Neural cell (in vitro differentiated cells): Measurements from ENCODE around the gene BMI1. TPM values are rescaled to one million over a fixed set of nuclear protein-coding genes. Genes with fewer than 3 reads are reported as not detected.
A peak's percentile ranks its signal among the peaks of the same experiment; 100 is the strongest.

Experiments
- H2AFZ ChIP-seq: fragments of 200-600, 300-800 bp; sonication (generic), shearing (Covaris generic); 2 replicates; pipeline ENCODE4 v1.6.0; 2014; ENCODE audit warnings: low read depth, mild to moderate bottlenecking, antibody characterized with exemption, low read length, moderate library complexity
- H3F3A ChIP-seq: fragments of 200-600 bp; shearing (Covaris generic); 2 replicates; pipeline ENCODE4 v1.6.1; 2016; ENCODE audit warnings: mild to moderate bottlenecking, moderate library complexity, mixed read lengths, antibody characterized with exemption, low read length; ENCODE audit not compliant: insufficient read depth, poor library complexity, severe bottlenecking
- H3K27ac ChIP-seq: fragments of 200-600, 300-800 bp; sonication (generic), shearing (Covaris generic); 2 replicates; pipeline ENCODE4 v1.5.1; 2014; ENCODE audit warnings: mild to moderate bottlenecking, low read length, moderate library complexity
- H3K27me3 ChIP-seq: fragments of 300-800, 200-600 bp; sonication (generic), shearing (Covaris generic); 2 replicates; pipeline ENCODE4 v1.6.0; 2014; ENCODE audit warnings: mild to moderate bottlenecking, low read depth, low read length, moderate library complexity; ENCODE audit not compliant: insufficient read depth
- H3K36me3 ChIP-seq: fragments of 300-800, 200-600 bp; sonication (generic), shearing (Covaris generic); 2 replicates; pipeline ENCODE4 v1.5.1; 2014; ENCODE audit warnings: mild to moderate bottlenecking, antibody characterized with exemption, low read length, moderate library complexity; ENCODE audit not compliant: insufficient read depth
- H3K4me2 ChIP-seq: fragments of 300-800, 200-600 bp; sonication (generic), shearing (Covaris generic); 2 replicates; pipeline ENCODE4 v1.6.0; 2014; ENCODE audit warnings: mild to moderate bottlenecking, low read length
- H3K4me3 ChIP-seq: fragments of 300-800, 200-600 bp; sonication (generic), shearing (Covaris generic); 2 replicates; pipeline ENCODE4 v1.5.1; 2014; ENCODE audit warnings: mild to moderate bottlenecking, low read length, moderate library complexity
- H3K79me2 ChIP-seq: fragments of 200-600 bp; shearing (Covaris generic); replicated peaks from 2 replicates; pipeline ENCODE4 v1.6.0; 2014; ENCODE audit warnings: mild to moderate bottlenecking, low read length, moderate library complexity; ENCODE audit not compliant: insufficient read depth
- H3K9ac ChIP-seq: fragments of 300-800, 200-600 bp; sonication (generic), shearing (Covaris generic); 2 replicates; pipeline ENCODE4 v1.6.1; 2016; ENCODE audit warnings: mild to moderate bottlenecking, low read length, mixed read lengths
- H3K9me2 ChIP-seq: fragments of 200-600 bp; shearing (Covaris generic); 2 replicates; pipeline ENCODE4 v1.6.1; 2016; ENCODE audit warnings: mild to moderate bottlenecking, low read length, mixed read lengths; ENCODE audit not compliant: insufficient read depth
- H3K9me3 ChIP-seq: fragments of 200-600, 300-800 bp; sonication (generic), shearing (Covaris generic); 2 replicates; pipeline ENCODE4 v1.6.1; 2016; ENCODE audit warnings: mild to moderate bottlenecking, mixed run types, low read length, moderate library complexity, mixed read lengths
- H4K20me1 ChIP-seq: fragments of 200-600 bp; shearing (Covaris generic); 2 replicates; pipeline ENCODE4 v1.6.1; 2016; ENCODE audit warnings: mild to moderate bottlenecking, mixed run types; ENCODE audit not compliant: insufficient read depth
- EP300 ChIP-seq: fragments of 450-650 bp; conservative IDR thresholded peaks from 2 replicates; pipeline ENCODE4 v1.6.1; 2014; ENCODE audit warnings: antibody characterized with exemption, mild to moderate bottlenecking, moderate library complexity; ENCODE audit not compliant: poor library complexity, severe bottlenecking
- EZH2 ChIP-seq: fragments of 200-600, 300-800 bp; shearing (Covaris generic), sonication (generic); IDR thresholded peaks from 2 replicates; pipeline ENCODE4 v1.6.1; 2014; ENCODE audit warnings: antibody characterized with exemption, low read length, borderline replicate concordance, mild to moderate bottlenecking; ENCODE audit not compliant: insufficient read depth, poor library complexity, severe bottlenecking
- MXI1 ChIP-seq: fragments of 450-650 bp; conservative IDR thresholded peaks from 2 replicates; pipeline ENCODE4 v1.6.1; 2014; ENCODE audit warnings: antibody characterized with exemption, mild to moderate bottlenecking; ENCODE audit not compliant: poor library complexity, severe bottlenecking
- POLR2AphosphoS5 ChIP-seq: IDR thresholded peaks from 2 replicates; pipeline ENCODE4 v1.6.1; 2012
- SMC3 ChIP-seq: fragments of 450-650 bp; conservative IDR thresholded peaks from 2 replicates; pipeline ENCODE4 v1.6.1; 2014; ENCODE audit warnings: antibody characterized with exemption, mild to moderate bottlenecking, moderate library complexity; ENCODE audit not compliant: poor library complexity
- polyA plus RNA-seq: library from polyadenylated mRNA; depleted of rRNA; stranded (reverse); fragments of >200 nt; gene quantifications from 2 replicates; pipeline ENCODE4 v1.2.3, GENCODE V29; 2014
- TF ChIP-seq, protein P1 (sequence below): IDR thresholded peaks from 2 replicates; pipeline ENCODE4 v1.6.1; 2012; ENCODE audit warnings: borderline replicate concordance

Gene BMI1
- polyA plus RNA-seq, 1 donor from 2014 or later: 86.8 TPM

DNA sequence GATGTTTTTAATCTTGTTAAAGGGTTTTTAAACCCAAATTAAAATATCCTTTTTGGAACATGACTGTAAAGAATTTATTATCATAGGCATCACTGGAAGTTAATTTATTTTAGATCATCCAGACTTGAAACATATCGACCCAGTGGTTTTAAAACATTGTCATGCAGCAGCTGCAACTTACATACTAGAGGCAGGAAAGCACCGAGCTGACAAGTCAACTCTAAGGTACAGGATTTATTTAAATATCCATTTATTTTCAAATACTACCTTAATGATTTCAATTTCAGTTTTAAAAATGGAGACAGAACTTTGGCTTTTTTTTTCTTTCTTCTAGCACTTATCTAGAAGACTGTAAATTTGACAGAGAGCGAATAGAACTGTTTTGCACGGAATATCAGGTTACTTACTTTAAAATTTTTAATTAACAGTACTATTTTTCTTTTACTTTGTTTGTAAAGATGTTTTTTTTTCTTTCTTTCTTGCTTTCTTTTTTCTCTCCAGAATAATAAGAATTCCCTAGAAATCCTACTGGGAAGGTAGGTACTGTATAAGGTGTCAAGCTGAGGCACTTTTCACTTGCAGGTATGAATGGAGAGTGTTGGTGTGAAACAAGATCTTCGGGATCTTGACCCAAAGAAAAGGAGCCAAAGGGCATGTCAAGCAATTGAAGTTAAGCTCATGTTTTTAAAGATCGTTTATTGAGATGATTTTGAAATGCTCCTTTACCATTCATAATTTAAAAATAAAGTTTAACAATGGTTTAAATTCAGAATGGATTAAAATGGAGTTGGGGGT, 2.9 kb upstream of the BMI1 start:
- Histone ChIP-seq H3K9ac (no peak overlapping the region), H3K27me3 (peaks cover 54% of the 10 kb centered on the region), H3K4me2 (peak overlapping the region; percentile 77), H2AFZ (no peak overlapping the region), H4K20me1 (no peaks in the 10 kb centered on the region), H3K4me3 (peak overlapping the region; percentile 83), H3F3A (peaks cover 9% of the 10 kb centered on the region), H3K9me2 (no peaks in the 10 kb centered on the region), H3K79me2 (peaks cover 41% of the 10 kb centered on the region), H3K36me3 (no peaks in the 10 kb centered on the region), H3K9me3 (no peaks in the 10 kb centered on the region), H3K27ac (no peak overlapping the region)
- TF ChIP-seq MXI1 (no peak), POLR2AphosphoS5 (peak; percentile 12), EP300 (no peak), SMC3 (no peak)
- TF ChIP-seq, protein P1, sequence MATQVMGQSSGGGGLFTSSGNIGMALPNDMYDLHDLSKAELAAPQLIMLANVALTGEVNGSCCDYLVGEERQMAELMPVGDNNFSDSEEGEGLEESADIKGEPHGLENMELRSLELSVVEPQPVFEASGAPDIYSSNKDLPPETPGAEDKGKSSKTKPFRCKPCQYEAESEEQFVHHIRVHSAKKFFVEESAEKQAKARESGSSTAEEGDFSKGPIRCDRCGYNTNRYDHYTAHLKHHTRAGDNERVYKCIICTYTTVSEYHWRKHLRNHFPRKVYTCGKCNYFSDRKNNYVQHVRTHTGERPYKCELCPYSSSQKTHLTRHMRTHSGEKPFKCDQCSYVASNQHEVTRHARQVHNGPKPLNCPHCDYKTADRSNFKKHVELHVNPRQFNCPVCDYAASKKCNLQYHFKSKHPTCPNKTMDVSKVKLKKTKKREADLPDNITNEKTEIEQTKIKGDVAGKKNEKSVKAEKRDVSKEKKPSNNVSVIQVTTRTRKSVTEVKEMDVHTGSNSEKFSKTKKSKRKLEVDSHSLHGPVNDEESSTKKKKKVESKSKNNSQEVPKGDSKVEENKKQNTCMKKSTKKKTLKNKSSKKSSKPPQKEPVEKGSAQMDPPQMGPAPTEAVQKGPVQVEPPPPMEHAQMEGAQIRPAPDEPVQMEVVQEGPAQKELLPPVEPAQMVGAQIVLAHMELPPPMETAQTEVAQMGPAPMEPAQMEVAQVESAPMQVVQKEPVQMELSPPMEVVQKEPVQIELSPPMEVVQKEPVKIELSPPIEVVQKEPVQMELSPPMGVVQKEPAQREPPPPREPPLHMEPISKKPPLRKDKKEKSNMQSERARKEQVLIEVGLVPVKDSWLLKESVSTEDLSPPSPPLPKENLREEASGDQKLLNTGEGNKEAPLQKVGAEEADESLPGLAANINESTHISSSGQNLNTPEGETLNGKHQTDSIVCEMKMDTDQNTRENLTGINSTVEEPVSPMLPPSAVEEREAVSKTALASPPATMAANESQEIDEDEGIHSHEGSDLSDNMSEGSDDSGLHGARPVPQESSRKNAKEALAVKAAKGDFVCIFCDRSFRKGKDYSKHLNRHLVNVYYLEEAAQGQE: no peak

- no peak for TF ChIP-seq MXI1
- TF ChIP-seq POLR2AphosphoS5: peak; percentile 43
- Histone ChIP-seq H3K9ac (no peak overlapping the region), H2AFZ (no peak overlapping the region), H3K9me3 (no peaks in the 10 kb centered on the region), H3K9me2 (no peaks in the 10 kb centered on the region), H3K27me3 (peaks cover 55% of the 10 kb centered on the region), H3K4me2 (no peak overlapping the region), H3K36me3 (no peaks in the 10 kb centered on the region), H4K20me1 (no peaks in the 10 kb centered on the region), H3K27ac (no peak overlapping the region), H3K4me3 (no peak overlapping the region), H3K79me2 (peaks cover 49% of the 10 kb centered on the region), H3F3A (peaks cover 9% of the 10 kb centered on the region)
Measured at GRCh38 chr10:22318772-22319171, 2.1 kb upstream of the BMI1 start.

GRCh38 chr10:22319547-22319979, 1.3 kb upstream of the BMI1 start:
- Histone ChIP-seq H3K27ac (no peak overlapping the region), H3K9me2 (no peaks in the 10 kb centered on the region), H3K4me3 (peak overlapping the region; percentile 57), H4K20me1 (peaks cover 8% of the 10 kb centered on the region), H3K4me2 (no peak overlapping the region), H3F3A (peaks cover 9% of the 10 kb centered on the region), H2AFZ (no peak overlapping the region), H3K27me3 (peaks cover 56% of the 10 kb centered on the region), H3K9me3 (no peaks in the 10 kb centered on the region), H3K9ac (no peak overlapping the region), H3K79me2 (peaks cover 57% of the 10 kb centered on the region), H3K36me3 (no peaks in the 10 kb centered on the region)
- TF ChIP-seq EZH2: no peak
